HEK293T (cell line): ENCODE measurements around the gene FANCE.

Experiments used
- ARNT ChIP-seq: fragments of 450-650 bp; IDR thresholded peaks from 2 replicates; pipeline ENCODE4 v1.6.1; 2017; ENCODE audit warnings: mild to moderate bottlenecking
- BHLHE40 ChIP-seq: fragments of 450-650 bp; IDR thresholded peaks from 2 replicates; pipeline ENCODE4 v1.6.1; 2016; ENCODE audit warnings: mild to moderate bottlenecking, moderate library complexity, borderline replicate concordance
- FOXA1 ChIP-seq: fragments of 450-650 bp; IDR thresholded peaks from 2 replicates; pipeline ENCODE4 v1.6.1; 2016; ENCODE audit warnings: mild to moderate bottlenecking
- FOXK2 ChIP-seq: fragments of 450-650 bp; IDR thresholded peaks from 2 replicates; pipeline ENCODE4 v1.6.1; 2016; ENCODE audit warnings: mild to moderate bottlenecking
- FOXM1 ChIP-seq: fragments of 450-650 bp; IDR thresholded peaks from 2 replicates; pipeline ENCODE4 v1.6.1; 2017; ENCODE audit warnings: mild to moderate bottlenecking, borderline replicate concordance
- HDGF ChIP-seq: fragments of 450-650 bp; IDR thresholded peaks from 2 replicates; pipeline ENCODE4 v1.6.1; 2017; ENCODE audit warnings: antibody characterized with exemption, borderline replicate concordance
- LEF1 ChIP-seq: fragments of 450-650 bp; IDR thresholded peaks from 2 replicates; pipeline ENCODE4 v1.6.1; 2017; ENCODE audit warnings: mild to moderate bottlenecking, borderline replicate concordance
- NFRKB ChIP-seq: fragments of 450-650 bp; IDR thresholded peaks from 2 replicates; pipeline ENCODE4 v1.6.1; 2016; ENCODE audit warnings: mild to moderate bottlenecking, moderate library complexity
- SP1 ChIP-seq: fragments of 450-650 bp; IDR thresholded peaks from 2 replicates; pipeline ENCODE4 v1.6.1; 2017
- SUZ12 ChIP-seq: fragments of 450-650 bp; IDR thresholded peaks from 2 replicates; pipeline ENCODE4 v1.6.1; 2016; ENCODE audit warnings: mild to moderate bottlenecking
- ZNF384 ChIP-seq: fragments of 450-650 bp; IDR thresholded peaks from 2 replicates; pipeline ENCODE4 v1.6.1; 2016
- TF ChIP-seq, protein P1 (sequence below): fragments of 450-650 bp; IDR thresholded peaks from 2 replicates; pipeline ENCODE4 v1.6.1; 2016

DNA sequence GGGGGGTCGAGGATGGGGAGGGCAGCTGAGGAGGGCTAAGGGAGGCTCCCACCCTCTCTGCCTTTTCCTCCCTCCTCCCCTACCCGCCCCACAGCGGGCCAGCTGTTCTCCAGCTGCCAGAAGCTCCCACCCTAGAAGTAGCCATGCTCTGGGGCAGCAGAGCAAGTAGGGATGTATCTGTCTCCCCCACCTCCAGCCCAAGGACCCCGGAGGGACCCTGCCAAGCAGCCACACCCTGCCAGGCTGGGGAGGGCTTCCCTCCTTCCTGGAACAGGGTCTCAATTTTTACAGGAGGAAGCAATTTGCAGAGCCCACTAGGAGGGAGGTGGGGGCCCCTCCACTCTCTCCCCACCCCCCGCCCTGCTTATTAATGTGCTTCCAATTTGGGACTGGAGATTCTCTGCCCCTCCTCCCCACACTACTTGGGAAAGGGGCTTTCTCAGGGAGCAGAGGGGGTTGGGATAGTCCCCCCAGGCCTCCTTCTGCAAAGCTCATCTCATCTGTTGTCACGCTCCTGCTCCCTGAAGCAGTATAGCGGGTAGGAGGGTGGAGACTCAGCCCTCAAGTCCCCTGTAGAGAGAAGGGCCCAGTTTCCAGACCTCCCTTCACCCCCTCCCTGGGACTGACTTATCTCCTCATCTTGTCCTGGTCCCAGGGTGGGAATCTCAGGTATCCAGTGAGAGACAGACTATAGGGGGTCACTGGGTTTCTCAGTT lies 40.3 kb downstream of the FANCE start:
- TF ChIP-seq LEF1 (no peak), HDGF (no peak), FOXA1 (no peak), FOXK2 (no peak), FOXM1 (no peak), NFRKB (no peak), BHLHE40 (no peak), SP1 (no peak), SUZ12 (no peak), ARNT (no peak), ZNF384 (no peak)
- TF ChIP-seq, protein P1, sequence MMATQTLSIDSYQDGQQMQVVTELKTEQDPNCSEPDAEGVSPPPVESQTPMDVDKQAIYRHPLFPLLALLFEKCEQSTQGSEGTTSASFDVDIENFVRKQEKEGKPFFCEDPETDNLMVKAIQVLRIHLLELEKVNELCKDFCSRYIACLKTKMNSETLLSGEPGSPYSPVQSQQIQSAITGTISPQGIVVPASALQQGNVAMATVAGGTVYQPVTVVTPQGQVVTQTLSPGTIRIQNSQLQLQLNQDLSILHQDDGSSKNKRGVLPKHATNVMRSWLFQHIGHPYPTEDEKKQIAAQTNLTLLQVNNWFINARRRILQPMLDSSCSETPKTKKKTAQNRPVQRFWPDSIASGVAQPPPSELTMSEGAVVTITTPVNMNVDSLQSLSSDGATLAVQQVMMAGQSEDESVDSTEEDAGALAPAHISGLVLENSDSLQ = no peak
